Stimulated activated naive CD4-positive, alpha-beta T cell (primary cell): Measurements from ENCODE around the gene GABBR2.

Experiments used
- DNase-seq, 6 experiments: peaks; one replicate each; lab custom pipeline; 2025; lab: John Stamatoyannopoulos, UW

GABBR2 gene

GRCh38 chr9:98708933-98709911, at the start of gene GABBR2:
TSS of gene GABBR2 (minus strand) at chr9:98708935. CDS start at chr9:98708737, 198 bp downstream.
- no peak for DNase-seq

DNA sequence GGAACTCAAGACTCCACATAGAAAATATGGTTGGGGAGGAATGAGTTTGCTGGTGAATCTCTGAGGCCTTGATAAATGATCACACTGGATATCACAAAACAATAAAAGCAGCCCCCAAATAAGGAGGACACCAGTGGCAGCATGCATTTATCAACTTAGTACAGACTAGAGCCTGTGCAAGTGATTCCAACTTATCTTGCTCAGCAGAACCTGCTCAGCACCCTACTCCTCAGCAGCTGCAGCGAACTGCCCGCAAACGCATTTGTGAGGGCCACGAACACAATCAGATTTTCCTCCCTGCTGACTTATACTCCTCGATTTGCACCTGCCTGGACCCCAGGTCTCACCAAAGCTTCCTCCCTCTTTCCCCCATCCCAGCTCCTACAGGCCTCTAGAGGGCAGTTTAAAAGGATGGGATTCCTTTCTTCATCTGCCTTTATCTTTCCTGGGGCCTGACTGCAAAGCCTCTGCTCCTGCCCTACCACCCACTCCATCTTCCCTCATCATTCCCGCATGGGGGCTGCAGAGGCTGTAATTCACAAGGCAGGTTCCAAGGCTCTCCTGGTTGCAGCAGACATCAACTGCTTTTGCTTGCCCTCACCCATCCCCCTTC, 46.4 kb upstream of the GABBR2 start:
- no peak for DNase-seq

GRCh38 chr9:98751210-98751609, 42.5 kb upstream of the GABBR2 start:
- DNase-seq: no peak

GRCh38 chr9:98750364-98751060, 41.8 kb upstream of the GABBR2 start:
- DNase-seq: no peak

- no peak for DNase-seq
These were observed 38.7 kb upstream of the GABBR2 start for GRCh38 chr9:98747476-98747875.

GRCh38 chr9:98745470-98745869, 36.7 kb upstream of the GABBR2 start:
- no peak for DNase-seq

DNA sequence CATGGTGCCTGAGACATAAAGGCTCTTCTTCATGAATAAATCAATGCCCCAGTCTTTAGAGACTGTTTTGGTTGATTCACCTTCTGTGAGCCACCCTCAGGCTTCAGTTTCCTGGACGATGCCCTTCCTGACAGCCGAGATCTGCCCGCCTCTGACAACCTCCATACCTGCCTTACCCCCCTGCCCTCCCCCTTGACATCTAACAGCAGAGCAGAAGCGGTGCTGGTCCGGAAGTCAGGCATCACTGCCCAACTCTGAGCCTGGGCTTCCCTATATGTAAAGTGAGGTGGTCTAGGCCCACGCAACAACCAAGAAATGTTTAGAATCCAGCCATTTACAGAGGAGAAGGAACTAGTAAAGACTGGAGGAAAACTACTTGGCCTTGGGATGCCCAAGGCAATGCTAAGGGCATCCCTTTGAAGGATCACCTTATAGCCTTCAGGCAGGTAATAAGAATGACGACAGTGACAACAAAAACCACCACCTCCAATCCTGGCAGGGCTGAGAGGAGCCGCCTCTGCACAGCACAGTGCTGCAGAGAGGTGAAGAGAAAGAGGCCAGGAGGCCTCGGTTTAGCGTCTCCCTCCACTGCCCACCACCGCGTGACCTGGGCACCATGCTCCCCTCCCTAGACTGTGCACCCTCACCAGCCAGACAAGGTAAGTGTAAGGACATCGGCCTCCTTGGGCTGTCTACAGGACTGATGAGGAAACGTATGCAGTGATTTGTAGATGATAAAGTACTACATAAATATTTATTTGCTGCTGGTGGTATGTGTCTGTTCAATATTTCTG, 35.3 kb upstream of the GABBR2 start:
- DNase-seq: no peak

DNA sequence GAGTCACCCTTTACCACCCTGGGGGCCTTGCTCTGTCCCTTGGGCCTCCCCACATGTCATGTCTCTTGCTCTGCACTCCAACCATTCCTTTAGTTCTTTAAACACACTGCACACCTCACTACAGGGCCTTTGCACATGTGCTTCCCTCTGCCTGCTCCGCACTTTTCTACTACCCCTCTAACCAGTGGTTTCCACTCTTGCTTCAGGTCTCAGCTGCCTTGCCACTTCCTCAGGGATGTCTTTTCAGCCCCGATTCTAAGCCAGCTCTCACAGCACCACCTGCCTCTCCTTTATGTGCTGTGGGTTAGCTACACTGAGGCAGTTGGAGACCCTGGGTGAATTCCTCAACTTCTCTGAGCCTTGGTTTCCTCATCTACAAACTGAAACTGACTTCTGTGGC, 34.6 kb upstream of the GABBR2 start:
- no peak for DNase-seq

- DNase-seq: no peak
These were observed 33.9 kb upstream of the GABBR2 start for GRCh38 chr9:98742325-98743280.

- DNase-seq: no peak
These were observed 31.6 kb upstream of the GABBR2 start for GRCh38 chr9:98740226-98740881.

- DNase-seq: no peak
These were observed 30.0 kb upstream of the GABBR2 start for GRCh38 chr9:98738741-98739140.

GRCh38 chr9:98736226-98736625, 27.5 kb upstream of the GABBR2 start:
- no peak for DNase-seq

- DNase-seq: no peak
These were observed 24.1 kb upstream of the GABBR2 start for GRCh38 chr9:98732801-98733200.

- DNase-seq: no peak
These were observed 23.4 kb upstream of the GABBR2 start for GRCh38 chr9:98732091-98732490.

GRCh38 chr9:98730871-98731270, 22.1 kb upstream of the GABBR2 start:
- DNase-seq: no peak

DNA sequence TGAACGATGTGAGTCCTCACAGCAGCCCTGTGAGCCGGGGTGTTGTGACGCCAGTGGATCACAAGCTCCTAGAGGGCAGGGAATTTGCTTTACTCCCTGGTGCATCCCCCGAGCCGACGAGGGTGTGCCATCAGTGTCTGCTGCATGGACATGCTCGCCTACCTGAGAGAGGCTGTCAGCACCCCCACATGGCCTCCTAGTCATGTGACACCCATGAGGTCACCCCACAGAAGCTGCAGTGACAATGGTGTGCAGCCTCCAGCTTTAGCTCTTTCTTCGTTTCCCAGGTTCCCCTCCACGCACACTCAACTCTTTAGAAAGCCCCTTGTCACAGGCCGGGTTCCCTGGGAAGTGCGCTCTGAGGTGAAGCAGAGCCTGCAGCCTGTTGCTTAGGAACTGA, 19.8 kb upstream of the GABBR2 start:
- DNase-seq: no peak

- no peak for DNase-seq
These were observed 18.7 kb upstream of the GABBR2 start for GRCh38 chr9:98727428-98727827.

DNA sequence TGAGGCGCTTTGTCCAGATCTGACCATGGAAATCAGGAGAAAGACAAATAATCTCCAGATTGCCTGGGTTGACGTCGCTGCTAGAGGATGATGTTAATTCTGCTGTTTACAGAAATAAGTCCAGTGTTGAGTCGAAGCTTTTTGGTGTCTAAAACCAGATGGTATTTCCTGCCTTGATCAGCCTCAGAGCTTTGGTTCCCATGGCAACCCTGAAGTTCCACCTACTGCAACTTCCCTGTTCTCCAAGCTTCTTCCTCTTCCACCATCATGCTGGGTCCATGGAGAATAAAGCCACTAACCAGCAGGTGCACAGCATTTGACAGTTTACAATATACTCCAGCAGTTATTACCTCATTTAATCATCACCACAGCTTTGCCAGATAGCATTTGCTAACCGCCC, 18.0 kb upstream of the GABBR2 start:
- no peak for DNase-seq

DNA sequence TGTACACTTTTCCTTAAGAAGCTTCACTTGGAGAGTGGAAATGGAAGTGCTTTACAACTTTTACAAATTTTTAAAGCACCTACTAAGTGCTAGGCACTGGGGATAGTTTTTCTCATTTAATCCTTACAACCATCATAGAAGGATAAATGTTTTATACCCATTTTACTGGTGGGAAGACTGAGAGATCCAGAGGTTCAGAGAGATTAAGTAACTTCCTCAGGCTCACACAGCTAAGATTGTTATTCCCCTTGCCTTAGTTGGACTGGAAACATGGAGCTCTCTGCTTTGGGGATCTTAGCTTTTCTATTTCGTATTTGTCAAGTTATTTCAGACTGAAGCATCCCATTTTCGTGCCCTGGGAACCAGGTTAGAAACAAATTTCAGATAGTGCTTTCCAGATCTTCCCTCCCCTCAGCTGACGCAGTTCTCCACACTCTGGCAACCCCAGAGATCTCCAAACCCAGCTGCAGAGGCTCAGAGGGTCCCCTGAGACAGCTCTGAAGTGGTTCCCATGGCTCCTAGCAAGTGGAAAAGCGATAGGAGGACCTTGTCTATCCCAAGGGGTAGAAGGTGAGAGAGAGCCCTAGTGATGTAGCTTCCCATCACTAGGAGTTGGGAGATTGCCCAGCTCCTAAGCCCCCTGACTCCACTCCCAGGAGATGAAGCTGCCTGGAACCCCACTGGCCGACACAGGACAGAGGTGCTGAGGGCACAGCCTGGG, 16.2 kb upstream of the GABBR2 start:
- no peak for DNase-seq

GRCh38 chr9:98721643-98722042, 12.9 kb upstream of the GABBR2 start:
- DNase-seq: no peak
